Uterus (tissue), 2 donors: ENCODE data around the gene KCNQ5.

Source experiments
- CTCF ChIP-seq, 4 experiments: fragments of 200-600 bp in 2 of 4; fragments of 450-650 bp in 2 of 4; sonication (generic) in 2 of 4; IDR thresholded peaks; one replicate each; pipeline ENCODE4 v1.5.1; 2016 to 2019; ENCODE audit warnings: antibody characterized with exemption in 4 of 4, mild to moderate bottlenecking in 2 of 4, moderate library complexity in 1 of 4
- POLR2A ChIP-seq, 2 donors: fragments of 450-650 bp; IDR thresholded peaks; one replicate each; pipeline ENCODE4 v1.6.1; 2016; ENCODE audit warnings: antibody characterized with exemption in 2 of 2, mild to moderate bottlenecking in 1 of 2, moderate library complexity in 1 of 2

GRCh38 chr6:72709431-72709830, 87.6 kb downstream of the KCNQ5 start:
- TF ChIP-seq CTCF (IDR thresholded peaks at IDR 0.05) (no peak), POLR2A (IDR thresholded peaks at IDR 0.05) (no peak)
